Upper lobe of left lung (tissue), 4 donors: ENCODE data around the gene AFAP1L1.

Experiments
- EP300 ChIP-seq, 4 donors: sonication (generic); formaldehyde crosslinking; IDR thresholded peaks; one replicate each; pipeline ENCODE4 v1.5.1; 2017; ENCODE audit warnings: antibody characterized with exemption in 4 of 4, control low read depth in 2 of 4
- POLR2A ChIP-seq, 4 donors: fragments of 450-650 bp; IDR thresholded peaks; one replicate each; pipeline ENCODE4 v1.5.1; 2016 to 2017; ENCODE audit warnings: antibody characterized with exemption in 4 of 4, mild to moderate bottlenecking in 2 of 4
- POLR2AphosphoS5 ChIP-seq, 2 donors: sonication (generic); formaldehyde crosslinking; IDR thresholded peaks; one replicate each; pipeline ENCODE4 v1.5.1; 2017; ENCODE audit warnings: antibody characterized with exemption in 2 of 2
- TF ChIP-seq, protein P1 (sequence below), 6 experiments: fragments of 450-650 bp in 4 of 6; fragments of 200-600 bp in 2 of 6; sonication (generic) in 2 of 6; IDR thresholded peaks; one replicate each; pipeline ENCODE4 v1.5.1; 2016 to 2019; ENCODE audit warnings: antibody characterized with exemption in 6 of 6

DNA sequence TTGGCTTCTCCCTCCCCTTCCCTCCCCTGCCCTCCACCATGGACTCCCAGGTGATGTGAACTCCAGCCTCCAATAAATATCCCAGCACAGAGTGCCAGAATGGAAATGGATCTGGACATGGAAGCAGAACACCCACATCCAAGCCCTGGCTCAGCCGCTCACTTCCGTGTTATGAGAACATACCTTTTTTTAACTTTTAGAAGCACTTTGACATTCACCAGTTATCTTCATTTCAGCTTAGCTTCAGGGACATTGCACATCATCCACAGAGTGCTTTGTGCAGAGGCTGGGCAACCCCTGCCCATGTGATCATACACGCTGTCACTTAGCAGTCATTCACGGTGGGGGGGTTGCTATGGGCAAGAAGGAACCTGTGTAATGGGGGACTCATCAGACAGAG lies 9.1 kb downstream of the AFAP1L1 start:
- TF ChIP-seq, protein P1, sequence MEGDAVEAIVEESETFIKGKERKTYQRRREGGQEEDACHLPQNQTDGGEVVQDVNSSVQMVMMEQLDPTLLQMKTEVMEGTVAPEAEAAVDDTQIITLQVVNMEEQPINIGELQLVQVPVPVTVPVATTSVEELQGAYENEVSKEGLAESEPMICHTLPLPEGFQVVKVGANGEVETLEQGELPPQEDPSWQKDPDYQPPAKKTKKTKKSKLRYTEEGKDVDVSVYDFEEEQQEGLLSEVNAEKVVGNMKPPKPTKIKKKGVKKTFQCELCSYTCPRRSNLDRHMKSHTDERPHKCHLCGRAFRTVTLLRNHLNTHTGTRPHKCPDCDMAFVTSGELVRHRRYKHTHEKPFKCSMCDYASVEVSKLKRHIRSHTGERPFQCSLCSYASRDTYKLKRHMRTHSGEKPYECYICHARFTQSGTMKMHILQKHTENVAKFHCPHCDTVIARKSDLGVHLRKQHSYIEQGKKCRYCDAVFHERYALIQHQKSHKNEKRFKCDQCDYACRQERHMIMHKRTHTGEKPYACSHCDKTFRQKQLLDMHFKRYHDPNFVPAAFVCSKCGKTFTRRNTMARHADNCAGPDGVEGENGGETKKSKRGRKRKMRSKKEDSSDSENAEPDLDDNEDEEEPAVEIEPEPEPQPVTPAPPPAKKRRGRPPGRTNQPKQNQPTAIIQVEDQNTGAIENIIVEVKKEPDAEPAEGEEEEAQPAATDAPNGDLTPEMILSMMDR (IDR thresholded peaks at IDR 0.05): no peak
- TF ChIP-seq POLR2AphosphoS5 (IDR thresholded peaks at IDR 0.05) (no peak), POLR2A (IDR thresholded peaks at IDR 0.05) (no peak), EP300 (IDR thresholded peaks at IDR 0.05) (no peak)
